Left hindlimb (tissue), 1 donor: Measurements from ENCODE around the gene HDLBP.
"Not testable (repeated sequence)": the region's sequence is repeated elsewhere in the genome, so short reads cannot be mapped to it uniquely, and the experiment has no call there.

Experiments used
- DNase-seq: peaks from one replicate; pipeline ENCODE4 v3.0.0-alpha.2; 2018

The HDLBP gene

GRCh38 chr2:241304039-241304670 is 11.3 kb downstream of the HDLBP start:
- no peak for DNase-seq

- no peak for DNase-seq
Observed at GRCh38 chr2:241302759-241303651, 12.5 kb downstream of the HDLBP start.

GRCh38 chr2:241302083-241302482 is 13.4 kb downstream of the HDLBP start:
- no peak for DNase-seq

- no peak for DNase-seq
Observed at GRCh38 chr2:241300000-241300399, 15.5 kb downstream of the HDLBP start.

GRCh38 chr2:241298673-241299072 is 16.8 kb downstream of the HDLBP start:
- DNase-seq = no peak

- no peak for DNase-seq
Observed at GRCh38 chr2:241296767-241297166, 18.7 kb downstream of the HDLBP start.

- DNase-seq = no peak
Observed at GRCh38 chr2:241295326-241296095, 20.0 kb downstream of the HDLBP start.

GRCh38 chr2:241293378-241293797 is 22.1 kb downstream of the HDLBP start:
- DNase-seq = not testable (repeated sequence)

GRCh38 chr2:241291977-241292376 is 23.5 kb downstream of the HDLBP start:
- no peak for DNase-seq

GRCh38 chr2:241291153-241291552 is 24.3 kb downstream of the HDLBP start:
- DNase-seq = no peak

GRCh38 chr2:241289597-241289996 is 25.9 kb downstream of the HDLBP start:
- no peak for DNase-seq

GRCh38 chr2:241289053-241289452 is 26.4 kb downstream of the HDLBP start:
- no peak for DNase-seq

- DNase-seq = no peak
Observed at GRCh38 chr2:241288324-241288888, 27.1 kb downstream of the HDLBP start.

GRCh38 chr2:241286348-241287090 is 29.0 kb downstream of the HDLBP start:
- no peak for DNase-seq

- no peak for DNase-seq
Observed at GRCh38 chr2:241285596-241285995, 29.9 kb downstream of the HDLBP start.

- no peak for DNase-seq
Observed at GRCh38 chr2:241282555-241282954, 32.9 kb downstream of the HDLBP start.

- DNase-seq = no peak
Observed at GRCh38 chr2:241280291-241280690, 35.2 kb downstream of the HDLBP start.

- no peak for DNase-seq
Observed at GRCh38 chr2:241279828-241280227, 35.6 kb downstream of the HDLBP start.

GRCh38 chr2:241279413-241279812 is 36.1 kb downstream of the HDLBP start:
- DNase-seq = no peak

GRCh38 chr2:241278306-241278705 is 37.2 kb downstream of the HDLBP start:
- not testable (repeated sequence) for DNase-seq

GRCh38 chr2:241275910-241276309 is 39.6 kb downstream of the HDLBP start:
- DNase-seq = no peak

- DNase-seq = no peak
Observed at GRCh38 chr2:241275504-241275903, 40.0 kb downstream of the HDLBP start.
